ENCODE measurements around the gene UBE2S.
"Not testable (repeated sequence)": the region's sequence is repeated elsewhere in the genome, so short reads cannot be mapped to it uniquely, and the experiment has no call there.

UBE2S gene

DNA sequence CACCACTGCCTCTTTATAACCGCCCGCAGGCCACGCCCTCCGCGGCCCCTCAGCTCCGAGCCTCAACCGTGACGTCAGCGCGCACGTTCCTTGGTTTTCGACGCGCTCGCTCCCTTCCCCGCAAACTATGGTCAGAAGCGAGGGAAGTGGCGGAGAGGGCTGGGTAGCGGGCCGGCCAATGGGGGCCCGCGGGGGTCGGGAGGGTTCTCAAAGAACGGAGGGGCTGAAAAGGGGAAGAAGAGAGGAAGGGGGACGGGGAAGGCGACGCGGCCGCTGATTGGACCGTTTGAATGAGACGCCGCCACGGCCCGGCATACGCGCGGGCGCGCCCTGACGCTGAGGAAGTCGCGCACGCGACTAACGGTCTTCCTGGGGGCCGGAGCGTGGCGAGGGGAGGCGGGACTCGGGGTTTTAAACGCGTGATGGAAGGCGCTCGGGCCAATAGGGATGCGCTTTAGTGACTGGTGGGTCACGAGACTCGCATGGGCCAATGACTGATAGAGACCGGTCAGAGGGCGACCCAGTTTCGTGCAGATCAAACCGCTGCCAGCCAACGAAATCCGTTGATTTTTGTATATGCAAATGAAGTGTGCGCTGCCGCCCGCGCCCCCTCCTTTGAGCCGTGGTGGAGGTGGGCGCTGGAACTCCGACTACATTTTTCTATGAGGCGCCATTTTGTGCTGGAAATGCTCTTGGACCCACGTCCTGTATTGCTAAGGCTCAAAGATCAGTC lies 378 bp upstream of the UBE2S start:
- no peak overlapping the region for H2AFZ ChIP-seq (ENCODE audit: low read depth, low read length)
- peaks cover 31% of the 10 kb centered on the region for H3K36me3 ChIP-seq (ENCODE audit: insufficient read depth, low read length)
- peak overlapping the region; percentile 60 for H3K4me3 ChIP-seq (ENCODE audit: low read length)
- peaks cover 20% of the 10 kb centered on the region for H3K4me1 ChIP-seq (ENCODE audit: insufficient read depth, low read length)
- no peaks in the 10 kb centered on the region for H3K27me3 ChIP-seq (ENCODE audit: insufficient read depth, low read length)
- H3K9me3 ChIP-seq (ENCODE audit: low read length) = no peaks in the 10 kb centered on the region

DNA sequence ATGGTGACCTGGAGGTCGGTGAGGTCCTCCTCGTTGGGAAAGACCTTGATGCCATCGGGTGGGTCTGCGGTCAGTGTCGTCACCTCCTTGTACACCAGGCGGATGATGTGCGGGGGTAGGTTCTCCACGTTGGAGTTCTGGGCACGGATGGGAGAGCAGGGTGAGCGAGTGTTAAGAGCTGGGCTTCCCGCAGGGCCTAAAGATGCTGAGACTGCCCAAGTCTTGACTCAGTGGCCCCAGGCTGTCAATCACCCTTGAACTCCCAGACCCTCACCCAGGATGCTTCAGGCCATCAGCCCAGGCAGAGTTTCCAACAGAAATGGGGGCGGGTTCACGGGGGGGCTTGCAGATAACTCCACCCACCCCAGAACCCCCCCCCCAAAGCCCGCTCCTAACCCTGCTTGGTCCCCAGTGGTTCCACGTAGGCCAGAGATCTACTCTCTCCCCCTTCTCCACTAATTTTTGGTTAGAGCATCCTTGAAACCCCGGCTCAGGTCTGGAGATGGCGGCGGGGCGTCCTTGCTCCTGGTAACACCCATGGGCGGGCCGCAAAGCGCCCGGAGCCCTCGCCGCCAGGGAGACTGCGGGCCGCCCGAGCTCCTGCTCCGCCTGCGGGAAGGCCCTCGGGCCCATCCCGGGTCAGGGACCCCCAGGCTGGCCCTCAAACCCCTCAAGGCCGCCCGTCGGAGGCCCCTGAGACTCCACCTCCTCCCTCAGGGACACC lies 600 bp downstream of the UBE2S start:
- Histone ChIP-seq H3K4me3 (ENCODE audit: low read length) (peak overlapping the region; percentile 60), H3K27me3 (ENCODE audit: insufficient read depth, low read length) (no peaks in the 10 kb centered on the region), H3K9me3 (ENCODE audit: low read length) (no peaks in the 10 kb centered on the region), H3K4me1 (ENCODE audit: insufficient read depth, low read length) (peaks cover 20% of the 10 kb centered on the region), H3K36me3 (ENCODE audit: insufficient read depth, low read length) (peaks cover 41% of the 10 kb centered on the region), H2AFZ (ENCODE audit: low read depth, low read length) (no peak overlapping the region)

DNA sequence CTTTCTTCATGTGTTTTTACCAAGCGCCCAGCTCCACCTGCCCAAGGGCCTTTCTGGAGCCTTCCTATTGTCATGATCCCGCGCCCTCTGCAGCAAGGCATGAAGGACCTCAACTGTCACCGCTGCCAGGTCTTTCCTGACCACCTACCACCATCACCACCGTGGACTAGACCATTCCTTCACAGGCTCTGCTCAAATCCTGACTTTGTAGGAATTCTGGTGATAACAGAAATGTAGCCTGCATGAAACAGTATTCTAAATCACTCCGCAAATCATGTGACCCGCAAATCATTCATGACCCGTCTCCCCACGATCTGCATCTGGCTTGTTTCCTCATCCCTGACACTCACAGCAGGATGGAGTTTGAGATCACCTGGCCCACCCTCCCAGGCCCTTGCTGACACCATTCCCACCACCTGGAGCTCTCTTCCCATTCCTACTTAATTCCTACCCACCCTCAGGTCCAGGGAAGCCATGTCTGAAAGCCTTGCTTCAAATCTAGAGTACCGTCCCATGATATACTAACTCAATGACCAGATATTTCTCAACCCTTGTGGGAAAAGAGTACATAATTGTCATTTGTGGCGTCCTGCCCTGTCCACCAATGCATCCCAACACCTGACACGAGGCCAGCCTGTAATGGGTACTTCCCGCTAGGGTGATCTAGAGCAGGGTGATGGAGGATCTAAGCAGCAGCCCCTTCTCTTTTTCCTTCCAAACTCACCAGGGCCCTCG lies 1.3 kb downstream of the UBE2S start:
- Histone ChIP-seq H3K4me1 (ENCODE audit: insufficient read depth, low read length) (peaks cover 20% of the 10 kb centered on the region), H3K27me3 (ENCODE audit: insufficient read depth, low read length) (no peaks in the 10 kb centered on the region), H3K4me3 (ENCODE audit: low read length) (peak overlapping the region; percentile 60), H3K36me3 (ENCODE audit: insufficient read depth, low read length) (peaks cover 46% of the 10 kb centered on the region), H3K9me3 (ENCODE audit: low read length) (no peaks in the 10 kb centered on the region), H2AFZ (ENCODE audit: low read depth, low read length) (no peak overlapping the region)

DNA sequence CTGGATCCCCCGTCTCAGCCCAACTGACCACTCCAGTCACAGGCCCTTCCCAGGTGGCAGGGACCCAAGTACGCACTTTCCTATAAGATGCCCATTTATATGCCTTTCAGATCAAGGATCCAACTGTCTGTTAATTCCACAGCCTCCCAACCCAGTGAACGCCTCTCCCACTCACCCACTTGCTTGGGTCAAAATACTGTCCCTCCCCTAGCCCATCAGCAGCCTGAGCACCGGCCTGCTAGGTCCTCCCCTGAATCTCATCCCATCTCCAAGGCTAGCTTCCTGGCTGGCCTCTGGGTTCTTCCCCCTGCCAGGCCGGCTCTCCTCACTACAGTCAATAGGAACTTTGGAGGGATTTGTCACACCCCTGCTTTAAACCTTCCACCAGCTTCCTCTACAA lies 1.9 kb downstream of the UBE2S start:
- Histone ChIP-seq H3K4me3 (ENCODE audit: low read length) (peak overlapping the region; percentile 60), H2AFZ (ENCODE audit: low read depth, low read length) (no peak overlapping the region), H3K27me3 (ENCODE audit: insufficient read depth, low read length) (no peaks in the 10 kb centered on the region), H3K36me3 (ENCODE audit: insufficient read depth, low read length) (peaks cover 50% of the 10 kb centered on the region), H3K4me1 (ENCODE audit: insufficient read depth, low read length) (peaks cover 20% of the 10 kb centered on the region), H3K9me3 (ENCODE audit: low read length) (no peaks in the 10 kb centered on the region)

DNA sequence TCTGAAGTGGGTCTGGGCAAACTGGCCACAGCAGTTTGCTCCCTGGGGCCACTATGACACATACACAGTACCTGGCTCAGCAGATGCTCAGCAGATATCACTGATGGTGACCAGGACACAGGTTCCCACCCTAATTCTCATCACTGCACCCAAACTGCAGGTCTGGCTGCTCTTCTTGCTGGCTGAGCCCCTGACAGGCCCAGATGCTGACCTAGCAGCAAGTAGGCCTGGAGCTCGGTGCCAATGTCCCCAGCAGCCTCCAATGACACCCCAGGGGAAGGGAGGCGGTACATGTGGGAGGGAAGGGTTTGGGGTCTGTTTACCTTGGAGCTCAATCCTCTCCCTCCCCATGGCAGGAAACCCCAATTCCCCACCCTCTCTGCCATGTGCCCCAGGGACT lies 5.1 kb downstream of the UBE2S start:
- no peaks in the 10 kb centered on the region for H3K9me3 ChIP-seq (ENCODE audit: low read length)
- peaks cover 54% of the 10 kb centered on the region for H3K36me3 ChIP-seq (ENCODE audit: insufficient read depth, low read length)

DNA sequence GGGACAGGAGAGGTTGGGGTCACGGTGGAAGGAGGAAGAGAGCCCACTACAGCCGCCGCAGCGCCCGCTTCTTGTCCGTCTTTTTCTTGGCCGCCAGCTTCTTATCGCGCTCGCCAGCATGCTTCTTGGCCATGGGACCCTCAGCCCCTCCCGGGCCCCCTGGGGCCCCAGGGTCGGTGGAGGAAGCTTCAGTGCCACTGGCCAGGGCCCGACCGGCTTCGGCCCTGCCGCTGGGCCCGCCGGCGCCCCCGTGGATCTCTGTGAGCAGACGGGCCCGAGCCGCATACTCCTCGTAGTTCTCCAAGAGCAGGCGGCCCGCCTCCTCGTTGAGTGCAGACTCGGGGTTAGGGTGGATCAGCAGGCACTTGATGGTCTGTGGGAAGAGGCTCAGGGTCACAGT lies 6.2 kb downstream of the UBE2S start:
- H3K4me3 ChIP-seq (ENCODE audit: low read length); H3K9me3 ChIP-seq (ENCODE audit: low read length): not testable (repeated sequence)

More for the DNA sequence above, 5.1 kb downstream of the UBE2S start:
- Histone ChIP-seq H2AFZ (ENCODE audit: low read depth, low read length) (no peak overlapping the region), H3K4me1 (ENCODE audit: insufficient read depth, low read length) (peaks cover 18% of the 10 kb centered on the region), H3K27me3 (ENCODE audit: insufficient read depth, low read length) (no peaks in the 10 kb centered on the region), H3K4me3 (ENCODE audit: low read length) (no peak overlapping the region)

DNA sequence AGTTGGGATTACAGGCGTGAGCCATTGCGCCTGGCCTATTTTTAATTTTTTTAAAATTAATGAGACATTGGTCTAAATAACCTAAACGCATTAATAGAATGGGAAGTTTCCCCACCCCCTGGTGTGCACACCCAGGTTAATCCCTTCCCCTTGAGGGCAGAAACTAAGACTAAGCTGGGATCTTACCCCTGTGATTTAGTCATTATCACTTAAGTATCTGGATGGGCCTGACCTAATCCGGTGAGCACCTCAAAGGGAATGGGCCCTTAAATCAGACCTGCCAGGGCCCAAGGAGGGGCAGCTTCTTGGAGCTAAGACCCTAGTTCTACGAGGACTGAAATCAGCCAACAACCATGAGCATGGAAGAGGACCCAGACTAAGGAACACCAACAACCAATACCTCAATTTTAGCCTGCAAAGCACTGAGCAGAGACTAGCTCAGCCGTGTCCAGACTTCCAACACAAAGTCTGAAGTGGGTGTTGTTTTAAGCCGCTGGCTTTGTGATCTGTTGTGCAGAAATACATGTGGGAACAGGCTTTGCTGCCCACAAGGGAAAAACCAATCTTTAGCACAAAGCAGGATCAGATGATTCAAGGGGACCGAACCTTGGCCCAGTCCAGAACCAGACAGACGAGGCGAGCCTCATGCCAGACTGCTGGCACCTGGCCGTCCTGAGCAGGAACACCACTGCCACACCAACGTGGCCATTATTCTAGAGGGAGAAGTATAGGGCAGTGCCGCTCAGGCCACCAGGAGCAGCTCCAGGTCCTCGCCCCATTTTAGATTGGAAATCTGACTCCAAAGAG lies 7.1 kb downstream of the UBE2S start:
- Histone ChIP-seq H3K4me1 (ENCODE audit: insufficient read depth, low read length) (peaks cover 4% of the 10 kb centered on the region), H3K9me3 (ENCODE audit: low read length) (no peaks in the 10 kb centered on the region), H3K36me3 (ENCODE audit: insufficient read depth, low read length) (peaks cover 40% of the 10 kb centered on the region)

More for the DNA sequence above, 6.2 kb downstream of the UBE2S start:
- peaks cover 13% of the 10 kb centered on the region for H3K4me1 ChIP-seq (ENCODE audit: insufficient read depth, low read length)
- H3K27me3 ChIP-seq (ENCODE audit: insufficient read depth, low read length); H2AFZ ChIP-seq (ENCODE audit: low read depth, low read length): not testable (repeated sequence)
- peaks cover 49% of the 10 kb centered on the region for H3K36me3 ChIP-seq (ENCODE audit: insufficient read depth, low read length)

DNA sequence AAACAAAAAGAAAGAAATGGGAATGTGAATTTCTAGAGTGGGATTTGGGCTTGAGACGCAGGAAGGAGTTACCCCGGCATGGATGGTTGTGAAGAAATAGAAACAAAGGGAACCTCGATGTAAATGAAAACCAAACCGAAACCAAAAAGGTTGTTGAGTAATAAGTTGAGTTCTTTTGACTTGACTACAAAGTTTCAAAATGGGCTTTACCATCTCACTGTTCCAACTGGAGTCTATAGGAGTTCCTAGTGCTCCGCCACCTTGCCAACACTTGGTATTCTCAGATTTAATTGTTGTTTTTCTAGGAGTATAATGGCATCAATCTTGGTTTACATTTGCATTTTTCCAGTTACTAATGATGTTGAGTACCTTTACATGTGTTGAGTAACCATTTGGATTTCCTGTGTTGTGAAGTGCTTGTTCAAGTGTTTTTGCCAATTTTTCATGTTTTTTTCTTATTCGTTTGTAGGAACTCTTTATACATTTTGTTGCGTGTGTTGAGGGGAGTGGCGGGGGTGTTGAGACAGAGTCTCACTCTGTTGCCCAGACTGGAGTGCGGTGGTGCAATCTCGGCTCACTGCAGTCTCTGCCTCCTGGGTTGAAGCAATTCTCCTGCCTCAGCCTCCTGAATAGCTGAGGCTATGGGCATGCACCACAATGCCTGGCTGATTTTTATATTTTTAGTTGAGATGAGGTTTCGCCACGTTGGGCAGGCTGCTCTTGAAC lies 9.2 kb downstream of the UBE2S start:
- Histone ChIP-seq H3K4me1 (ENCODE audit: insufficient read depth, low read length) (peaks cover 3% of the 10 kb centered on the region), H3K36me3 (ENCODE audit: insufficient read depth, low read length) (peaks cover 26% of the 10 kb centered on the region), H3K27me3 (ENCODE audit: insufficient read depth, low read length) (no peaks in the 10 kb centered on the region), H2AFZ (ENCODE audit: low read depth, low read length) (no peak overlapping the region), H3K9me3 (ENCODE audit: low read length) (no peaks in the 10 kb centered on the region), H3K4me3 (ENCODE audit: low read length) (no peak overlapping the region)

More for the DNA sequence above, 7.1 kb downstream of the UBE2S start:
- Histone ChIP-seq H3K27me3 (ENCODE audit: insufficient read depth, low read length) (no peaks in the 10 kb centered on the region), H2AFZ (ENCODE audit: low read depth, low read length) (no peak overlapping the region), H3K4me3 (ENCODE audit: low read length) (no peak overlapping the region)

DNA sequence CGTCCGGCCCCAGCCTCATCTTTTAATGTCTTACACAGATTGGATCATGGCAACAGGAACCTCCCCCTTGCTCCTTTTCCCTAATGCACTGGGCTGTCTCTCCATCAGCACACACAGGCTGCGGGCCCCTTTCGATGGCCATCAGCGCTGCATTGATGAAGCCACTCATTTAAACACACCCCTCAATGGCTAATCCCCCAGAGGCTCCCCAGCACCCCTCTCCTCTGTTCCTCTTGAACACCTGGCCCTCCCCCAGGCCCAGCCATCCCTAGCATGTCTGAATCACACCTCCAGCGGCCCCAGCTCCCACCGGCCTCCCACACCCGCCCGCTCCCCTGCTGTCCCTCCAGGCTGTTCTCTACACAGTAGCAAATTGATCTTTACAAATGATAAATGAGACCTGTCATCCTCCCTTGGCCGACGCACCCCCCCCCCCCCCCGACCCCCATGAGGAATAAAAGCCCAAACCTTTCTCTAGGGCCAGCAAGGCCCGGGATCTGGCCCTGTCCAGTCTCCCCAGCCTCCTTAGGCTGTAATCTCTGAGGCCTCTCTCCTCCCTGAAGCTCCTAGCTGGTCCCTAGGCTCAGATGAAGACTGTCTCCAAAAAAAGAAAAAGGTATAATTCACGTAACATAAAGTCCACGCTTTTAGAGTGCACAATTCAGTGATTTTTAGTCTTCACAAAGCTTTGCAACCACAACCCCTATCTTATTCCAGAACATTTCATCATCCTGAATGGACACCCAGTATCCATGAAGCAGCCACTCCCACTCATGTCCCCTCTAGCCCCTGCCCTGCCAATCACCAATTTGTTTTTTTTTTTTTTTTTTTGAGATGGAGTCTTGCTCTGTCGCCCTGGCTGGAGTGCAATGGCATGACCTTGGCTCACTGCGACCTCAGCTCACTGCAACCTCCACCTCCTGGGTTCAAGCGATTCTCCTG lies 14.5 kb downstream of the UBE2S start:
- Histone ChIP-seq H3K27me3 (ENCODE audit: insufficient read depth, low read length) (no peaks in the 10 kb centered on the region), H3K9me3 (ENCODE audit: low read length) (no peaks in the 10 kb centered on the region), H3K36me3 (ENCODE audit: insufficient read depth, low read length) (peaks cover 31% of the 10 kb centered on the region), H3K4me1 (ENCODE audit: insufficient read depth, low read length) (peaks cover 6% of the 10 kb centered on the region), H3K4me3 (ENCODE audit: low read length) (no peak overlapping the region), H2AFZ (ENCODE audit: low read depth, low read length) (no peak overlapping the region)

DNA sequence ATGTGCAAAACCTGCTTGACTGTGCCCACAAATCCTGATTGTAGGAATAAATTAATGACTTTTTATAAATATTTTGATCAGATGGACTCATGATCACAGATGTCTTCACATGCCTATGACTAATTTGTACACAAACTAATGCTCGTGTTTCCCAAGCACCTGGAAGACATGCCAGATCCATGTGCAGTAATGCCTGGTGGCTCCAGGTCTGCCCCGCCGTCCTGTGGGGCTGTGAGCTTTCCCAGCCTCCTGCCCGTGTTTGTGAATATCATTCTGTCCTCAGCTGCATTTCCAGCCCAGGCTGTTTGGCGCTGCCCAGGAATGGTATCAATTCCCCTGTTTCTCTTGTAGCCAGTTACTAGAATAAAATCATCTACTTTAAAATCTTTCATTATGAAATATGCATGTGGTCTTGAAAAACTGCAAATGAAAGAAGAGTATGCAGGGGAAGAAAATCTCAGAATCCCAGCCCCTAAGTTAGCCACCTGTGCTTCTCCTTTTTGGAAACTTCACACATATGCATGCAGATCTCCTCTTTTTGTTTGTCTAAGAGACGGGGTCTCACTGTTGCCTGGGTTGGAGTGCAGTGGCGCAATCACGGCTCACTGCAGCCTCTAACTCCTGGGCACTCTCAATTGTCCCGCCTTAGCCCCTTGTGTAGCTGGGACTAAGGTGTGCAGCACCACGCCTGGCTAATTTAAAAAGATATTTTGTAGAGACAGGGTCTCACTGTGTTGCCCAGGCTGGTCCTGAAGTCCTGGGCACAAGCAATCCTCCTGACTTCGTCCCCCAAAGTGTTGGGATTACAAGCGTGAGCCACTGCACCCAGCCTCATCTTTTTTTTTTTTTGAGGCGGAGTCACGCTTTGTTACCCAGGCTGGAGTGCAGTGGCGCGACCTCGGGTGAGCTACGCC lies 15.6 kb downstream of the UBE2S start:
- no peaks in the 10 kb centered on the region for H3K27me3 ChIP-seq (ENCODE audit: insufficient read depth, low read length)
- H3K4me3 ChIP-seq (ENCODE audit: low read length) = no peak overlapping the region
- H2AFZ ChIP-seq (ENCODE audit: low read depth, low read length) = no peak overlapping the region
- H3K9me3 ChIP-seq (ENCODE audit: low read length) = no peaks in the 10 kb centered on the region
- peaks cover 42% of the 10 kb centered on the region for H3K36me3 ChIP-seq (ENCODE audit: insufficient read depth, low read length)
- H3K4me1 ChIP-seq (ENCODE audit: insufficient read depth, low read length) = peaks cover 17% of the 10 kb centered on the region
